ENCODE measurements around the gene RHBDL3. TPM values are rescaled to one million over a fixed set of nuclear protein-coding genes. Genes with fewer than 3 reads are reported as not detected.

RHBDL3 gene
- total and polyA plus RNA-seq, 3 experiments from 2014 or later, result 0.20 to 0.33 TPM; not detected in 1

- H3K27ac Mint-ChIP-seq, result peak overlapping the region in 2 of 8 donors; percentile 41 to 64
- H3K36me3 Mint-ChIP-seq, result peaks cover 3 to 88% (median 30%) of the 10 kb centered on the region in 3 donors
- peaks cover 20% of the 10 kb centered on the region for H3K4me1 ChIP-seq (ENCODE audit: insufficient read depth, low read length)
- H3K9me3 Mint-ChIP-seq, result no peaks in the 10 kb centered on the region
- H3K9me3 ChIP-seq (ENCODE audit: low read length), result no peaks in the 10 kb centered on the region
- no peak overlapping the region for H3K4me3 Mint-ChIP-seq
- no peaks in the 10 kb centered on the region for H3K27me3 Mint-ChIP-seq
- no peak overlapping the region for H3K27ac ChIP-seq (ENCODE audit: low read depth, low read length)
- peaks cover 41 to 69% (median 56%) of the 10 kb centered on the region in 3 donors for H3K4me1 Mint-ChIP-seq
- ChIA-PET CTCF (interaction anchor here (1.3 kb wide), 1 partner anchor 10 kb away, joined by 4 read pairs; no protein-coding TSS in a partner anchor), POLR2A (no interaction called here)
- no peaks in the 10 kb centered on the region for H3K27me3 ChIP-seq (ENCODE audit: insufficient read depth, low read length, poor library complexity, severe bottlenecking)
- no peak overlapping the region for H3K4me3 ChIP-seq (ENCODE audit: low read length)
- peaks cover 69% of the 10 kb centered on the region for H3K36me3 ChIP-seq (ENCODE audit: insufficient read depth, low read length)
- no peak for DNase-seq
Measured at GRCh38 chr17:32361270-32361669, 95.6 kb downstream of the RHBDL3 start.

DNA sequence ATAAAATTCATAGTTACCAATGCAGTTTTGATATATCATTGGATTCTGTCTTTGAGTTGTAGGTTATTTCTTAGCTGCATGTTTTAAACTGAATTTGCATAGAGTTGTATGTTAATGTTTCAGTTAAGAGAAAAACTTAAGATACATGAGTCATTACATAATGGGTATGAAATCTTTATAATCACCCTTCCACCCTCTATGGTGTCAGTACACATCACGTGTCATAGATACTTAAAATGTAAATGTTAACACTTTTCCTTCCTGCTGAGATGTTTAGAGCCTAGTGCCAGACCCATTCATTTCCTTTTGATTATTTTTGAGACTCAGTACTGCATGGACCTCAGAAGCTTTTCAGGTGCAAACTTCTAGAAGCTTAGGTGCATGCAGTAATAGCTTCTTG lies 104.8 kb downstream of the RHBDL3 start:
- Mint-ChIP-seq H3K36me3 (peaks cover 17 to 90% (median 22%) of the 10 kb centered on the region in 3 donors), H3K27ac (peak overlapping the region in 3 of 8 donors; percentile 0 to 92 (median 29)), H3K4me3 (no peak overlapping the region), H3K4me1 (peaks cover 29 to 56% (median 34%) of the 10 kb centered on the region in 3 donors), H3K27me3 (no peaks in the 10 kb centered on the region), H3K9me3 (no peaks in the 10 kb centered on the region)
- DNase-seq, result no peak
- Histone ChIP-seq H3K9me3 (ENCODE audit: low read length) (no peaks in the 10 kb centered on the region), H3K4me1 (ENCODE audit: insufficient read depth, low read length) (no peaks in the 10 kb centered on the region), H3K27me3 (ENCODE audit: insufficient read depth, low read length, poor library complexity, severe bottlenecking) (no peaks in the 10 kb centered on the region), H3K4me3 (ENCODE audit: low read length) (no peak overlapping the region), H3K36me3 (ENCODE audit: insufficient read depth, low read length) (peaks cover 68% of the 10 kb centered on the region), H3K27ac (ENCODE audit: low read depth, low read length) (no peak overlapping the region)
- ChIA-PET CTCF (no interaction called here), POLR2A (no interaction called here)

Other genes with a start within 250 kb of the RHBDL3 start
- 10 to 100 TPM; 20.6 to 22.5 TPM for gene RHOT1, start 123.3 kb upstream of the RHBDL3 start, total RNA-seq
- 31.2 TPM for gene RHOT1, start 123.3 kb upstream of the RHBDL3 start, polyA plus RNA-seq
- gene C17orf75, start 76.3 kb downstream of the RHBDL3 start, total RNA-seq, result 10 to 100 TPM; 24.7 to 33.4 TPM
- 12.6 TPM for gene C17orf75, start 76.3 kb downstream of the RHBDL3 start, polyA plus RNA-seq
- gene ZNF207, start 84.3 kb downstream of the RHBDL3 start, total RNA-seq, result 100 to 1,000 TPM; 198 to 203 TPM
- 147 TPM for gene ZNF207, start 84.3 kb downstream of the RHBDL3 start, polyA plus RNA-seq
- gene PSMD11, start 178.7 kb downstream of the RHBDL3 start, total RNA-seq, result 100 to 1,000 TPM; 175 to 187 TPM
- gene PSMD11, start 178.7 kb downstream of the RHBDL3 start, polyA plus RNA-seq, result 145 TPM
- 1 to 10 TPM; 6.8 to 7.0 TPM for gene CDK5R1, start 221.2 kb downstream of the RHBDL3 start, total RNA-seq
- 6.0 TPM for gene CDK5R1, start 221.2 kb downstream of the RHBDL3 start, polyA plus RNA-seq

All from CD8-positive, alpha-beta memory T cell (primary cell).